ENCODE data around the gene FETUB. TPM values are rescaled to one million over a fixed set of nuclear protein-coding genes. Genes with fewer than 3 reads are reported as not detected.

FETUB gene
- total and polyA plus RNA-seq, 8 donors = not detected

- H3K9me3 ChIP-seq = no peaks in the 10 kb centered on the region
- H3K36me3 ChIP-seq = no peaks in the 10 kb centered on the region
- H3K4me3 ChIP-seq = no peak within 1 kb of the TSS
- no peaks in the 10 kb centered on the region for H3K27me3 ChIP-seq
- FAIRE-seq (no peak), ATAC-seq (no peak), DNase-seq (no peak)
- peaks cover 0 to 4% (median 0%) of the 10 kb centered on the region in 3 donors for H3K4me1 ChIP-seq
- WGBS, 2 donors = 69 to 75% methylated on average over 7 of the region's 7 CpGs
- intact Hi-C loops (cut with DNase I) = loop anchor here in 1 of 3 donors (5.0 to 10.0 kb wide), 2 partner anchors 142 to 209 kb away; no protein-coding TSS in a partner anchor
- H3K27ac ChIP-seq = no peak within 1 kb of the TSS
- no peak for TF ChIP-seq CTCF (IDR thresholded peaks at IDR 0.05)
These were observed 27.2 kb upstream of the FETUB start, which contains the start of gene AHSG for GRCh38 chr3:186612721-186613636. TSS of gene AHSG (plus strand) at chr3:186613060. CDS start at chr3:186613142, 82 bp downstream.

GRCh38 chr3:186613637-186614265 is 26.4 kb upstream of the FETUB start:
- 54 to 59% methylated on average over 4 of the region's 4 CpGs for WGBS, 2 donors
- no peak overlapping the region for H3K27ac ChIP-seq
- peaks cover 0 to 4% (median 0%) of the 10 kb centered on the region in 3 donors for H3K4me1 ChIP-seq
- H3K4me3 ChIP-seq = no peak overlapping the region
- no peaks in the 10 kb centered on the region for H3K36me3 ChIP-seq
- H3K9me3 ChIP-seq = no peaks in the 10 kb centered on the region
- H3K27me3 ChIP-seq = no peaks in the 10 kb centered on the region
- FAIRE-seq (no peak), ATAC-seq (no peak), DNase-seq (no peak)
- no peak for TF ChIP-seq CTCF (IDR thresholded peaks at IDR 0.05)
- intact Hi-C loops (cut with DNase I) = loop anchor here in 1 of 3 donors (5.0 to 10.0 kb wide), 2 partner anchors 141 to 209 kb away; no protein-coding TSS in a partner anchor

- no peak overlapping the region for H3K4me3 ChIP-seq
- 38 to 50% methylated on average over 6 of the region's 6 CpGs for WGBS, 2 donors
- H3K27ac ChIP-seq = no peak overlapping the region
- peaks cover 0 to 4% (median 0%) of the 10 kb centered on the region in 3 donors for H3K4me1 ChIP-seq
- no peaks in the 10 kb centered on the region for H3K36me3 ChIP-seq
- no peaks in the 10 kb centered on the region for H3K27me3 ChIP-seq
- TF ChIP-seq CTCF (IDR thresholded peaks at IDR 0.05) = no peak
- ATAC-seq (no peak), DNase-seq (no peak), FAIRE-seq (no peak)
- H3K9me3 ChIP-seq = no peaks in the 10 kb centered on the region
- intact Hi-C loops (cut with DNase I) = loop anchor here in 1 of 3 donors (5.0 to 10.0 kb wide), 2 partner anchors 141 to 208 kb away; no protein-coding TSS in a partner anchor
These were observed 26.0 kb upstream of the FETUB start for GRCh38 chr3:186614266-186614596.

- H3K27ac ChIP-seq = no peak overlapping the region
- peak; percentile 91 to 97 (median 94) for TF ChIP-seq CTCF (IDR thresholded peaks at IDR 0.05)
- DNase-seq (peak; percentile 67 to 87 (median 79)), ATAC-seq (peak; percentile 49 to 87 (median 82)), FAIRE-seq (no peak)
- H3K27me3 ChIP-seq = no peaks in the 10 kb centered on the region
- H3K36me3 ChIP-seq = no peaks in the 10 kb centered on the region
- intact Hi-C loops (cut with DNase I) = loop anchor here in 1 of 3 donors (5.0 to 10.0 kb wide), 2 partner anchors 140 to 207 kb away; no protein-coding TSS in a partner anchor
- peaks cover 0 to 4% (median 0%) of the 10 kb centered on the region in 3 donors for H3K4me1 ChIP-seq
- H3K4me3 ChIP-seq = no peak overlapping the region
- WGBS, 2 donors = 30 to 34% methylated on average over 16 of the region's 16 CpGs
- no peaks in the 10 kb centered on the region for H3K9me3 ChIP-seq
These were observed 25.4 kb upstream of the FETUB start for GRCh38 chr3:186614597-186615483.
